Natural killer cell (primary cell): Measurements from ENCODE around the gene MUC5B. TPM values are rescaled to one million over a fixed set of nuclear protein-coding genes. Genes with fewer than 3 reads are reported as not detected.

Source experiments
- ATAC-seq, 3 donors: fragments of 150-1000 bp in 2 of 3; fragments of 200-7000 bp in 1 of 3; cut with Tn5 transposase; 1 replicate in 1 of 3; 2 replicates in 2 of 3; pipeline ENCODE4 v1.10.0; 2021; ENCODE audit warnings: mild to moderate bottlenecking in 2 of 3, moderate library complexity in 2 of 3
- DNase-seq, 2 donors: peaks; one replicate each; pipeline versions ENCODE4 v3.0.0 to v3.0.0-alpha.2; 2013 to 2021; ENCODE audit warnings: mixed read lengths in 1 of 2
- H3K27ac ChIP-seq: one replicate; pipeline ENCODE4 v1.5.1; 2013; ENCODE audit warnings: mild to moderate bottlenecking, low read length
- H3K27me3 ChIP-seq: one replicate; pipeline ENCODE4 v1.6.1; 2013; ENCODE audit warnings: low read length; ENCODE audit not compliant: control insufficient read depth, insufficient read depth
- H3K36me3 ChIP-seq: one replicate; pipeline ENCODE4 v1.6.1; 2013; ENCODE audit warnings: low read length; ENCODE audit not compliant: control insufficient read depth, insufficient read depth
- H3K4me1 ChIP-seq: one replicate; pipeline ENCODE4 v1.6.1; 2013; ENCODE audit warnings: low read length; ENCODE audit not compliant: control insufficient read depth, insufficient read depth
- H3K4me3 ChIP-seq: one replicate; pipeline ENCODE4 v1.5.1; 2013; ENCODE audit warnings: low read length
- H3K9me3 ChIP-seq: one replicate; pipeline ENCODE4 v1.6.1; 2013; ENCODE audit warnings: low read length; ENCODE audit not compliant: control insufficient read depth, insufficient read depth
- H3K27ac Mint-ChIP-seq, 2 donors: one replicate each; pipeline ENCODE4 v1.8.0; 2022; ENCODE audit warnings: mild to moderate bottlenecking in 2 of 2, mixed read lengths in 2 of 2, moderate library complexity in 1 of 2
- H3K27me3 Mint-ChIP-seq, 2 donors: one replicate each; pipeline ENCODE4 v1.8.0; 2022; ENCODE audit warnings: low read depth in 2 of 2, mixed read lengths in 2 of 2
- H3K36me3 Mint-ChIP-seq: one replicate; pipeline ENCODE4 v1.8.0; 2022; ENCODE audit warnings: mixed read lengths
- H3K4me1 Mint-ChIP-seq, 2 donors: one replicate each; pipeline ENCODE4 v1.8.0; 2022; ENCODE audit warnings: mixed read lengths in 2 of 2
- H3K4me3 Mint-ChIP-seq: one replicate; pipeline ENCODE4 v1.8.0; 2022; ENCODE audit warnings: mild to moderate bottlenecking, moderate library complexity, mixed read lengths
- H3K9me3 Mint-ChIP-seq, 2 donors: one replicate each; pipeline ENCODE4 v1.8.0; 2022; ENCODE audit warnings: mixed read lengths in 2 of 2
- CTCF ChIP-seq: fragments of 200-600 bp; IDR thresholded peaks from one replicate; pipeline ENCODE4 v1.8.0; 2022; ENCODE audit warnings: antibody characterized with exemption
- WGBS: methylation state at CpG from one replicate; pipeline ENCODE4 v1.1.7; 2013; ENCODE audit warnings: missing lambda C conversion rate; ENCODE audit not compliant: insufficient coverage; 5-methylcytosine and 5-hydroxymethylcytosine counted together
- intact Hi-C: fragments of 100-400 bp; cut with micrococcal nuclease; formaldehyde crosslinking; loops from one replicate; pipeline ENCODE4 v1.14.2; 2022
- total RNA-seq, 4 donors: library from RNA; stranded (reverse); fragments of 120-200 nt in 1 of 4; gene quantifications; one replicate each; pipeline versions ENCODE4 v1.2.3 to v1.2.4, GENCODE V29; 2013 to 2022

Gene MUC5B
- total RNA-seq, 3 donors from 2014 or later (not counting 1 experiment from before 2014, with no cell fraction given): not detected

GRCh38 chr11:1227551-1228100 lies 4.8 kb downstream of the MUC5B start:
- Mint-ChIP-seq H3K9me3 (no peaks in the 10 kb centered on the region), H3K27ac (no peak overlapping the region), H3K27me3 (no peaks in the 10 kb centered on the region), H3K4me3 (no peak overlapping the region), H3K4me1 (no peaks in the 10 kb centered on the region), H3K36me3 (no peaks in the 10 kb centered on the region)
- no peak for ATAC-seq
- DNase-seq: no peak
- TF ChIP-seq CTCF: no peak
- Histone ChIP-seq H3K9me3 (no peaks in the 10 kb centered on the region), H3K27me3 (no peaks in the 10 kb centered on the region), H3K36me3 (no peaks in the 10 kb centered on the region), H3K4me1 (no peaks in the 10 kb centered on the region), H3K27ac (no peak overlapping the region), H3K4me3 (no peak overlapping the region)
- intact Hi-C loops: no loop called here
- 90% methylated on average over 23 of the region's 23 CpGs for WGBS

DNA sequence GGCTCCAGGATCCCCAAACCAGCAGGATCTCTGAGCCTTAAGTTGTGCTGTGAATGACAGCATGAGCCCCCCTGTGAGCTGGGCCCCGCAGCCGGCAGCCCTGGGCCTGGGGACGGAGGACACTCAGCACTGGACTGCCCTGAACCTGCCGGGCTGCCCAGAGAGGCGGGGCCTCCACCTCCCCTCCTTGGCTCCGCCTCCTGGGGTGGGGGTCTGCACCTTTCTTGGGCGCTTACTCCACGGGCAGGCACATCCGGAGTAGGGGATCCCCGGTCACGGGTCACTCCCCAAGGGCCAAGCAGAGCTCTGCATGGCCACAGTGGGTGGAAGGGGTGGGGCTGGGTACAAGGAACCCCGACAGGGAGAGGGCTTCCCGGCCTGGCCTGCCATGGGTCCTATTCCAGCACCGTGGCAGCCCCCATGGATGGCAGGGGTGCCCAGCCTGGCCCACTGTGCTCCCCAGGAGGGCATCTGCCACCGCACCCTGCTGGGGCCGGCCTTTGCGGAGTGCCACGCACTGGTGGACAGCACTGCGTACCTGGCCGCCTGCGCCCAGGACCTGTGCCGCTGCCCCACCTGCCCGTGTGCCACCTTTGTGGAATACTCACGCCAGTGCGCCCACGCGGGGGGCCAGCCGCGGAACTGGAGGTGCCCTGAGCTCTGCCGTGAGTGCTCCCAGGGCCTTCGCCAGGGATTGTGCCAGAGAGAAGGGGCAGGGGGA lies 5.4 kb downstream of the MUC5B start:
- no peak for TF ChIP-seq CTCF
- WGBS: 82% methylated on average over 30 of the region's 31 CpGs
- Mint-ChIP-seq H3K36me3 (no peaks in the 10 kb centered on the region), H3K4me3 (no peak overlapping the region), H3K27me3 (no peaks in the 10 kb centered on the region), H3K9me3 (no peaks in the 10 kb centered on the region), H3K27ac (no peak overlapping the region), H3K4me1 (no peaks in the 10 kb centered on the region)
- Histone ChIP-seq H3K27me3 (no peaks in the 10 kb centered on the region), H3K4me1 (no peaks in the 10 kb centered on the region), H3K4me3 (no peak overlapping the region), H3K36me3 (no peaks in the 10 kb centered on the region), H3K27ac (no peak overlapping the region), H3K9me3 (no peaks in the 10 kb centered on the region)
- ATAC-seq: no peak
- DNase-seq: no peak
- intact Hi-C loops: no loop called here

- intact Hi-C loops: no loop called here
- H3K4me3 Mint-ChIP-seq: no peak overlapping the region
- TF ChIP-seq CTCF: no peak
- ATAC-seq (no peak), DNase-seq (no peak)
- H3K4me1 Mint-ChIP-seq: no peaks in the 10 kb centered on the region
- Histone ChIP-seq H3K4me1 (no peaks in the 10 kb centered on the region), H3K27me3 (no peaks in the 10 kb centered on the region), H3K27ac (no peak overlapping the region), H3K4me3 (no peak overlapping the region), H3K9me3 (no peaks in the 10 kb centered on the region), H3K36me3 (no peaks in the 10 kb centered on the region)
- no peaks in the 10 kb centered on the region for H3K9me3 Mint-ChIP-seq
- no peaks in the 10 kb centered on the region for H3K36me3 Mint-ChIP-seq
- 75% methylated on average over 18 of the region's 18 CpGs for WGBS
- no peaks in the 10 kb centered on the region for H3K27me3 Mint-ChIP-seq
- no peak overlapping the region for H3K27ac Mint-ChIP-seq
These were observed 6.1 kb downstream of the MUC5B start for GRCh38 chr11:1228921-1229451.
